GM12878 (cell line): ENCODE data around the gene IRAK3. TPM values are rescaled to one million over a fixed set of nuclear protein-coding genes. Genes with fewer than 3 reads are reported as not detected.

Experiments
- ATAC-seq: fragments of 200-7000 bp; cut with Tn5 transposase; 3 replicates; pipeline ENCODE4 v1.9.1; 2020; ENCODE audit warnings: mild to moderate bottlenecking, moderate library complexity
- BruUV-seq: library from RNA; stranded (reverse); fragments of 400-500 nt; replicated peaks from 2 replicates; lab custom pipeline; 2021; lab: Mats Ljungman, UMichigan
- CTCF ChIA-PET: fragments of 300-600 bp; sonication (Branson Sonifier 250); formaldehyde crosslinking; extraction: SDS; loops from one replicate; lab custom pipeline; 2021; ENCODE audit warnings: inconsistent platforms; lab: Yijun Ruan, JAX
- POLR2A ChIA-PET: fragments of 350-600 bp; formaldehyde crosslinking; extraction: SDS; loops from one replicate; lab custom pipeline; 2021; ENCODE audit warnings: inconsistent platforms; lab: Charles Lee
- RAD21 ChIA-PET: fragments of 300-600 bp; sonication (Branson Sonifier 250); formaldehyde crosslinking; loops from one replicate; lab custom pipeline; 2023; ENCODE audit warnings: antibody characterized with exemption; ENCODE audit not compliant: unreplicated experiment; lab: Charles Lee
- SMC1A ChIA-PET: fragments of 300-600 bp; sonication (Branson Sonifier 250); formaldehyde crosslinking; loops from one replicate; lab custom pipeline; 2023; ENCODE audit not compliant: unreplicated experiment, uncharacterized antibody; lab: Charles Lee
- DNase-seq: peaks from one replicate; pipeline ENCODE4 v3.0.0-alpha.2; 2011; ENCODE audit warnings: low read depth, low spot score
- FAIRE-seq: peaks from 3 replicates; lab custom pipeline; 2011; peaks lifted over from hg19 to GRCh38; lab: Jason Lieb, UNC
- H2AFZ ChIP-seq: 2 replicates; pipeline ENCODE4 v1.6.0; 2011; ENCODE audit warnings: low read depth, low read length, control low read depth; ENCODE audit not compliant: control insufficient read depth
- H3K27ac ChIP-seq: 2 replicates; pipeline ENCODE4 v1.5.1; 2011; ENCODE audit warnings: control low read depth; ENCODE audit not compliant: control insufficient read depth, insufficient read depth
- H3K27me3 ChIP-seq, 2 experiments: replicated peaks in 1 of 2; 2 replicates each; pipeline versions ENCODE4 v1.6.0 to v1.6.1; 2011; ENCODE audit warnings: low read length in 1 of 2; ENCODE audit not compliant: control insufficient read depth in 2 of 2, insufficient read depth in 2 of 2
- H3K36me3 ChIP-seq, 2 experiments: 2 replicates each; pipeline ENCODE4 v1.5.1; 2011; ENCODE audit warnings: low read length in 1 of 2; ENCODE audit not compliant: control insufficient read depth in 2 of 2, insufficient read depth in 2 of 2
- H3K4me1 ChIP-seq: 2 replicates; pipeline ENCODE4 v1.6.1; 2011; ENCODE audit warnings: mild to moderate bottlenecking, low read length, moderate library complexity, mixed read lengths; ENCODE audit not compliant: control insufficient read depth, insufficient read depth
- H3K4me2 ChIP-seq: 2 replicates; pipeline ENCODE4 v1.6.0; 2011; ENCODE audit warnings: control low read depth; ENCODE audit not compliant: control insufficient read depth, insufficient read depth
- H3K4me3 ChIP-seq: fragments of 200-600 bp; sonication (generic); 2 replicates; pipeline ENCODE4 v1.5.1; 2016
- H3K79me2 ChIP-seq: 2 replicates; pipeline ENCODE4 v1.6.0; 2011; ENCODE audit warnings: low read length; ENCODE audit not compliant: control insufficient read depth, insufficient read depth
- H3K9ac ChIP-seq: 2 replicates; pipeline ENCODE4 v1.8.0; 2011; ENCODE audit warnings: low read length, control low read depth, mixed read lengths; ENCODE audit not compliant: control insufficient read depth, insufficient read depth
- H3K9me3 ChIP-seq: replicated peaks from 3 replicates; pipeline ENCODE4 v1.5.1; 2011; ENCODE audit warnings: mild to moderate bottlenecking, low read length; ENCODE audit not compliant: control insufficient read depth, insufficient read depth
- H4K20me1 ChIP-seq: 2 replicates; pipeline ENCODE4 v1.6.0; 2011; ENCODE audit not compliant: control insufficient read depth, insufficient read depth
- ATF7 ChIP-seq: fragments of 450-650 bp; IDR thresholded peaks from 2 replicates; pipeline ENCODE4 v1.6.1; 2016; ENCODE audit warnings: low read depth, mild to moderate bottlenecking
- BHLHE40 ChIP-seq, 2 experiments: fragments of 450-650 bp in 1 of 2; IDR thresholded peaks; 2 replicates each; pipeline ENCODE4 v1.6.1; 2011 to 2017; ENCODE audit warnings: low read depth in 2 of 2, borderline replicate concordance in 1 of 2, improper control_type of control experiment in 1 of 2, low read length in 1 of 2, mild to moderate bottlenecking in 1 of 2
- BRCA1 ChIP-seq: IDR thresholded peaks from 2 replicates; pipeline ENCODE4 v1.6.1; 2011; ENCODE audit warnings: low read depth, low read length, improper control_type of control experiment
- HDAC2 ChIP-seq: fragments of 200-600 bp; sonication (generic); IDR thresholded peaks from 2 replicates; pipeline ENCODE4 v1.6.1; 2017
- KDM1A ChIP-seq: fragments of 200-600 bp; sonication (generic); IDR thresholded peaks from 2 replicates; pipeline ENCODE4 v1.6.1; 2016; ENCODE audit warnings: borderline replicate concordance
- MXI1 ChIP-seq: fragments of 150-350 bp; IDR thresholded peaks from 2 replicates; pipeline ENCODE4 v1.6.1; 2011; ENCODE audit warnings: low read depth, mild to moderate bottlenecking, inconsistent platforms, low read length, improper control_type of control experiment
- RCOR1 ChIP-seq: conservative IDR thresholded peaks from 2 replicates; pipeline ENCODE4 v1.6.1; 2012; ENCODE audit warnings: low read depth, low read length, improper control_type of control experiment
- SUPT20H ChIP-seq: IDR thresholded peaks from 2 replicates; pipeline ENCODE4 v1.6.1; 2011; ENCODE audit warnings: low read depth, mild to moderate bottlenecking, low read length, moderate library complexity, borderline replicate concordance; ENCODE audit not compliant: control insufficient read depth
- WGBS: methylation state at CpG from one replicate; pipeline ENCODE4 v1.1.6; 2016; ENCODE audit warnings: low lambda C conversion rate; ENCODE audit not compliant: insufficient replicate concordance, insufficient coverage; ENCODE audit errors: missing lambda C conversion rate; 5-methylcytosine and 5-hydroxymethylcytosine counted together
- in situ Hi-C: fragments of 300-500 bp; cut with MboI; formaldehyde crosslinking; loops from 9 replicates; pipeline ENCODE4 v1.14.3; 2018; ENCODE audit warnings: mixed read lengths
- intact Hi-C: fragments of 100-400 bp; cut with micrococcal nuclease; formaldehyde crosslinking; loops from one replicate; pipeline ENCODE4 v1.14.2; 2022; ENCODE audit not compliant: unreplicated experiment
- polyA plus RNA-seq, 11 experiments: library from polyadenylated mRNA; depleted of rRNA in 4 of 11; unstranded in 6 of 11; stranded (reverse) in 5 of 11; fragments of >200 nt; fragmentation: Nextera tagmentation in 4 of 11; fragmentation: Illumina TruSeq in 1 of 11; extraction: Ambion mirVana in 4 of 11; extraction: Trizol in 1 of 11; gene quantifications; 1 replicate in 1 of 11; 2 replicates in 10 of 11; pipeline versions ENCODE4 v1.2.1 to v1.2.3, GENCODE V29; 2011 to 2016; ENCODE audit warnings: inconsistent platforms in 2 of 11, missing spikeins in 2 of 11, low read depth in 1 of 11
- total RNA-seq, 4 experiments: library from RNA; depleted of rRNA in 3 of 4; stranded (reverse); fragments of >200 nt in 3 of 4; fragmentation: Illumina TruSeq in 1 of 4; extraction: Trizol in 1 of 4; gene quantifications; 2 replicates each; pipeline versions ENCODE4 v1.2.1 to v1.2.3, GENCODE V29; 2013 to 2021
- TF ChIP-seq, protein P1 (sequence below): fragments of 450-650 bp; IDR thresholded peaks from 2 replicates; pipeline ENCODE4 v1.6.1; 2016; ENCODE audit warnings: mild to moderate bottlenecking, moderate library complexity, borderline replicate concordance
- TF ChIP-seq, protein P2 (sequence below): fragments of 450-650 bp; IDR thresholded peaks from 2 replicates; pipeline ENCODE4 v1.6.1; 2017; ENCODE audit warnings: borderline replicate concordance
- TF ChIP-seq, protein P3 (sequence below): IDR thresholded peaks from 2 replicates; pipeline ENCODE4 v1.6.1; 2012; ENCODE audit warnings: mild to moderate bottlenecking, low read depth, low read length
- TF ChIP-seq, protein P4 (sequence below): fragments of 450-650 bp; IDR thresholded peaks from 2 replicates; pipeline ENCODE4 v1.6.1; 2018; ENCODE audit warnings: mild to moderate bottlenecking, low read depth, moderate library complexity; ENCODE audit not compliant: partially characterized antibody

Gene IRAK3
- total and polyA plus RNA-seq, 10 of the 15 experiments (the other 5 are each of a cell fraction or from before 2014, with no cell fraction given), result 1.4 to 14.1 (median 5.4) TPM

DNA sequence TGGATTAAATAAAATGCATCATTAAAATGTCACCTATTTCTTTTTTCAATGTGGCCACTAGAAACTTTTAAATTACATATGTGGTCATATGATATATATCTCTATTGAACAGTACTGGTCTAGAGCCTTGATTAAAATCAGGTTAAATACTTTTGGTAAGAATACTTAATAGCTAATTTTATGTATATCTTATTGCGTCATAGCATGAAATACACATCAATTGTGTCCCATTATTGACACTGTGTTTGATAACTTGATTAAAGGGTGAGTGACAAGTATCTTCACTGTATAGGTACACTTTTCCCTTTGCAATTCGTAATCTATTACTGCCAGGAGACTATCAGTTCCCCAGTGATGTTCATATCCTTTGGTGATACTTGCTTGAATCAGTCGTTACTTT, 108.9 kb downstream of the IRAK3 start:
- DNase-seq (no peak), ATAC-seq (no peak), FAIRE-seq (no peak)
- intact Hi-C loops (no loop called here), in situ Hi-C loops (no loop called here)
- Histone ChIP-seq H3K9me3 (no peaks in the 10 kb centered on the region; the same call in 2 of the 3 replicates), H3K4me2 (no peak overlapping the region), H3K4me3 (no peak overlapping the region), H3K27me3 (no peaks in the 10 kb centered on the region), H3K27ac (no peak overlapping the region), H3K4me1 (no peaks in the 10 kb centered on the region), H4K20me1 (no peaks in the 10 kb centered on the region), H3K79me2 (peaks cover 5% of the 10 kb centered on the region), H2AFZ (no peak overlapping the region), H3K36me3 (no peaks in the 10 kb centered on the region), H3K9ac (no peak overlapping the region)
- SMC1A ChIA-PET, result no interaction called here
- POLR2A ChIA-PET, result no interaction called here
- 37% methylated on average over 3 of the region's 3 CpGs for WGBS
- no TSS peak for BruUV-seq
- RAD21 ChIA-PET, result no interaction called here
- CTCF ChIA-PET, result no interaction called here
- TF ChIP-seq RCOR1 (no peak), BHLHE40 (IDR thresholded peaks at IDR 0.05; ENCODE audit: borderline replicate concordance in 1 of 2, low read depth in 2 of 2, low read length in 1 of 2) (no peak), MXI1 (no peak), HDAC2 (no peak), ATF7 (no peak), SUPT20H (no peak), BRCA1 (no peak), KDM1A (no peak)
- TF ChIP-seq, protein P1, sequence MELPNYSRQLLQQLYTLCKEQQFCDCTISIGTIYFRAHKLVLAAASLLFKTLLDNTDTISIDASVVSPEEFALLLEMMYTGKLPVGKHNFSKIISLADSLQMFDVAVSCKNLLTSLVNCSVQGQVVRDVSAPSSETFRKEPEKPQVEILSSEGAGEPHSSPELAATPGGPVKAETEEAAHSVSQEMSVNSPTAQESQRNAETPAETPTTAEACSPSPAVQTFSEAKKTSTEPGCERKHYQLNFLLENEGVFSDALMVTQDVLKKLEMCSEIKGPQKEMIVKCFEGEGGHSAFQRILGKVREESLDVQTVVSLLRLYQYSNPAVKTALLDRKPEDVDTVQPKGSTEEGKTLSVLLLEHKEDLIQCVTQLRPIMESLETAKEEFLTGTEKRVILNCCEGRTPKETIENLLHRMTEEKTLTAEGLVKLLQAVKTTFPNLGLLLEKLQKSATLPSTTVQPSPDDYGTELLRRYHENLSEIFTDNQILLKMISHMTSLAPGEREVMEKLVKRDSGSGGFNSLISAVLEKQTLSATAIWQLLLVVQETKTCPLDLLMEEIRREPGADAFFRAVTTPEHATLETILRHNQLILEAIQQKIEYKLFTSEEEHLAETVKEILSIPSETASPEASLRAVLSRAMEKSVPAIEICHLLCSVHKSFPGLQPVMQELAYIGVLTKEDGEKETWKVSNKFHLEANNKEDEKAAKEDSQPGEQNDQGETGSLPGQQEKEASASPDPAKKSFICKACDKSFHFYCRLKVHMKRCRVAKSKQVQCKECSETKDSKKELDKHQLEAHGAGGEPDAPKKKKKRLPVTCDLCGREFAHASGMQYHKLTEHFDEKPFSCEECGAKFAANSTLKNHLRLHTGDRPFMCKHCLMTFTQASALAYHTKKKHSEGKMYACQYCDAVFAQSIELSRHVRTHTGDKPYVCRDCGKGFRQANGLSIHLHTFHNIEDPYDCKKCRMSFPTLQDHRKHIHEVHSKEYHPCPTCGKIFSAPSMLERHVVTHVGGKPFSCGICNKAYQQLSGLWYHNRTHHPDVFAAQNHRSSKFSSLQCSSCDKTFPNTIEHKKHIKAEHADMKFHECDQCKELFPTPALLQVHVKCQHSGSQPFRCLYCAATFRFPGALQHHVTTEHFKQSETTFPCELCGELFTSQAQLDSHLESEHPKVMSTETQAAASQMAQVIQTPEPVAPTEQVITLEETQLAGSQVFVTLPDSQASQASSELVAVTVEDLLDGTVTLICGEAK, result no peak
- TF ChIP-seq, protein P2, sequence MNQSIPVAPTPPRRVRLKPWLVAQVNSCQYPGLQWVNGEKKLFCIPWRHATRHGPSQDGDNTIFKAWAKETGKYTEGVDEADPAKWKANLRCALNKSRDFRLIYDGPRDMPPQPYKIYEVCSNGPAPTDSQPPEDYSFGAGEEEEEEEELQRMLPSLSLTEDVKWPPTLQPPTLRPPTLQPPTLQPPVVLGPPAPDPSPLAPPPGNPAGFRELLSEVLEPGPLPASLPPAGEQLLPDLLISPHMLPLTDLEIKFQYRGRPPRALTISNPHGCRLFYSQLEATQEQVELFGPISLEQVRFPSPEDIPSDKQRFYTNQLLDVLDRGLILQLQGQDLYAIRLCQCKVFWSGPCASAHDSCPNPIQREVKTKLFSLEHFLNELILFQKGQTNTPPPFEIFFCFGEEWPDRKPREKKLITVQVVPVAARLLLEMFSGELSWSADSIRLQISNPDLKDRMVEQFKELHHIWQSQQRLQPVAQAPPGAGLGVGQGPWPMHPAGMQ, result no peak
- TF ChIP-seq, protein P3, sequence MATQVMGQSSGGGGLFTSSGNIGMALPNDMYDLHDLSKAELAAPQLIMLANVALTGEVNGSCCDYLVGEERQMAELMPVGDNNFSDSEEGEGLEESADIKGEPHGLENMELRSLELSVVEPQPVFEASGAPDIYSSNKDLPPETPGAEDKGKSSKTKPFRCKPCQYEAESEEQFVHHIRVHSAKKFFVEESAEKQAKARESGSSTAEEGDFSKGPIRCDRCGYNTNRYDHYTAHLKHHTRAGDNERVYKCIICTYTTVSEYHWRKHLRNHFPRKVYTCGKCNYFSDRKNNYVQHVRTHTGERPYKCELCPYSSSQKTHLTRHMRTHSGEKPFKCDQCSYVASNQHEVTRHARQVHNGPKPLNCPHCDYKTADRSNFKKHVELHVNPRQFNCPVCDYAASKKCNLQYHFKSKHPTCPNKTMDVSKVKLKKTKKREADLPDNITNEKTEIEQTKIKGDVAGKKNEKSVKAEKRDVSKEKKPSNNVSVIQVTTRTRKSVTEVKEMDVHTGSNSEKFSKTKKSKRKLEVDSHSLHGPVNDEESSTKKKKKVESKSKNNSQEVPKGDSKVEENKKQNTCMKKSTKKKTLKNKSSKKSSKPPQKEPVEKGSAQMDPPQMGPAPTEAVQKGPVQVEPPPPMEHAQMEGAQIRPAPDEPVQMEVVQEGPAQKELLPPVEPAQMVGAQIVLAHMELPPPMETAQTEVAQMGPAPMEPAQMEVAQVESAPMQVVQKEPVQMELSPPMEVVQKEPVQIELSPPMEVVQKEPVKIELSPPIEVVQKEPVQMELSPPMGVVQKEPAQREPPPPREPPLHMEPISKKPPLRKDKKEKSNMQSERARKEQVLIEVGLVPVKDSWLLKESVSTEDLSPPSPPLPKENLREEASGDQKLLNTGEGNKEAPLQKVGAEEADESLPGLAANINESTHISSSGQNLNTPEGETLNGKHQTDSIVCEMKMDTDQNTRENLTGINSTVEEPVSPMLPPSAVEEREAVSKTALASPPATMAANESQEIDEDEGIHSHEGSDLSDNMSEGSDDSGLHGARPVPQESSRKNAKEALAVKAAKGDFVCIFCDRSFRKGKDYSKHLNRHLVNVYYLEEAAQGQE, result no peak
- TF ChIP-seq, protein P4, sequence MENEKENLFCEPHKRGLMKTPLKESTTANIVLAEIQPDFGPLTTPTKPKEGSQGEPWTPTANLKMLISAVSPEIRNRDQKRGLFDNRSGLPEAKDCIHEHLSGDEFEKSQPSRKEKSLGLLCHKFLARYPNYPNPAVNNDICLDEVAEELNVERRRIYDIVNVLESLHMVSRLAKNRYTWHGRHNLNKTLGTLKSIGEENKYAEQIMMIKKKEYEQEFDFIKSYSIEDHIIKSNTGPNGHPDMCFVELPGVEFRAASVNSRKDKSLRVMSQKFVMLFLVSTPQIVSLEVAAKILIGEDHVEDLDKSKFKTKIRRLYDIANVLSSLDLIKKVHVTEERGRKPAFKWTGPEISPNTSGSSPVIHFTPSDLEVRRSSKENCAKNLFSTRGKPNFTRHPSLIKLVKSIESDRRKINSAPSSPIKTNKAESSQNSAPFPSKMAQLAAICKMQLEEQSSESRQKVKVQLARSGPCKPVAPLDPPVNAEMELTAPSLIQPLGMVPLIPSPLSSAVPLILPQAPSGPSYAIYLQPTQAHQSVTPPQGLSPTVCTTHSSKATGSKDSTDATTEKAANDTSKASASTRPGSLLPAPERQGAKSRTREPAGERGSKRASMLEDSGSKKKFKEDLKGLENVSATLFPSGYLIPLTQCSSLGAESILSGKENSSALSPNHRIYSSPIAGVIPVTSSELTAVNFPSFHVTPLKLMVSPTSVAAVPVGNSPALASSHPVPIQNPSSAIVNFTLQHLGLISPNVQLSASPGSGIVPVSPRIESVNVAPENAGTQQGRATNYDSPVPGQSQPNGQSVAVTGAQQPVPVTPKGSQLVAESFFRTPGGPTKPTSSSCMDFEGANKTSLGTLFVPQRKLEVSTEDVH, result no peak
